Breast epithelium (tissue), 3 donors: ENCODE measurements around the gene OR2W3.

Source experiments
- CTCF ChIP-seq, 3 donors: fragments of 450-650 bp; IDR thresholded peaks; one replicate each; pipeline ENCODE4 v1.5.1; 2016 to 2017; ENCODE audit warnings: antibody characterized with exemption in 3 of 3, mild to moderate bottlenecking in 3 of 3, moderate library complexity in 3 of 3
- POLR2A ChIP-seq: fragments of 450-650 bp; IDR thresholded peaks from one replicate; pipeline ENCODE4 v1.6.1; 2016; ENCODE audit warnings: antibody characterized with exemption, mild to moderate bottlenecking, moderate library complexity
- POLR2AphosphoS5 ChIP-seq, 3 donors: sonication (generic); formaldehyde crosslinking; IDR thresholded peaks; one replicate each; pipeline ENCODE4 v1.6.1; 2017; ENCODE audit warnings: antibody characterized with exemption in 3 of 3

DNA sequence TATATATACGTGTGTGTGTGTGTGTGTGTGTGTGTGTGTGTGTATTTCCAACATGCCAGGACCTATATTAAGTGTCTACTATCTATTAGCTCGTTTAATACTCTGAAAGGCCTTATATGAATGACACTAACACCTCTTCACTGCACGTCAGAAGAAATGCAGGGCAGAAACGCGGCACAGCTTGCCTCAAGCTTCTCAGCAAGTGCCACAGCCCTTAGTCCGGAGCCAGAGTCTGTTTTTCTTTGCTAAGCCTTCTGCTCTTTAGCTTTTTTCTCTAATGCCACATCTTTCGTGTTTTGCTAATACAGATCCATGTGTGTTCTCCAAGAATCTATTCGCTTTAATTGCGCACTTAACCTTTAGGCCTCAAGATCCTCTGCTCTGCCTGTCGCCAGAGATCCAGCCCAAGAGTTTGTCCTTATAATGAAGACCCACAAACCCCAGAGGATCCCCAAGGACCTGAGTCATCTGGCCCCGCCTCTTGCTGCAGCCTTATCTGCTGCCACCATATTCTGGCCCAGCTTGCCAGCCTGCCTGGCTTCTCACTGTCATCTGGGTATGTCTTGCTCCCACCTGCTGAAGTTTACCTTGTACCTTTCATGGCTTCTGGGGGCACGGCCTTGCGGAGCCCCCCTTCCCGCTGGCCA lies 40.4 kb upstream of the OR2W3 start:
- TF ChIP-seq CTCF (IDR thresholded peaks at IDR 0.05) (no peak), POLR2A (no peak), POLR2AphosphoS5 (IDR thresholded peaks at IDR 0.05) (no peak)
